PC-3 (cell line): ENCODE data around the gene DLG2. TPM values are rescaled to one million over a fixed set of nuclear protein-coding genes. Genes with fewer than 3 reads are reported as not detected.

Experiments used
- ATAC-seq: fragments of 200-7000 bp; cut with Tn5 transposase; 2 replicates; pipeline ENCODE4 v1.9.1; 2020; ENCODE audit warnings: mild to moderate bottlenecking, moderate library complexity
- BruUV-seq: library from RNA; stranded (reverse); fragments of 400-500 nt; replicated peaks from 2 replicates; lab custom pipeline; 2021; lab: Mats Ljungman, UMichigan
- CTCF ChIA-PET: fragments of 300-600 bp; sonication (Branson Sonifier 250); formaldehyde crosslinking; loops from one replicate; lab custom pipeline; 2022; ENCODE audit warnings: antibody characterized with exemption; lab: Charles Lee
- POLR2A ChIA-PET: fragments of 300-600 bp; sonication (Branson Sonifier 250); formaldehyde crosslinking; loops from one replicate; lab custom pipeline; 2022; ENCODE audit warnings: antibody characterized with exemption; ENCODE audit not compliant: unreplicated experiment; lab: Charles Lee
- DNase-seq: peaks from one replicate; pipeline ENCODE4 v3.0.0-alpha.2; 2015
- H2AFZ ChIP-seq: fragments of 300-600 bp; sonication (generic); 2 replicates; pipeline ENCODE4 v1.6.0; 2016; ENCODE audit warnings: antibody characterized with exemption, low read length
- H3F3A ChIP-seq: fragments of 300-600 bp; sonication (generic); one replicate; pipeline ENCODE4 v1.6.0; 2017; ENCODE audit warnings: antibody characterized with exemption, low read length, control low read depth, mild to moderate bottlenecking; ENCODE audit not compliant: unreplicated experiment
- H3K27ac ChIP-seq: fragments of 300-600 bp; sonication (generic); 2 replicates; pipeline ENCODE4 v1.5.1; 2016; ENCODE audit warnings: mild to moderate bottlenecking, low read length
- H3K27me3 ChIP-seq: fragments of 300-600 bp; sonication (generic); 2 replicates; pipeline ENCODE4 v1.6.1; 2016; ENCODE audit warnings: low read length, mixed read lengths
- H3K36me3 ChIP-seq: fragments of 300-600 bp; sonication (generic); 2 replicates; pipeline ENCODE4 v1.6.1; 2016; ENCODE audit warnings: low read depth, mixed run types, low read length, mixed read lengths
- H3K4me1 ChIP-seq: fragments of 300-600 bp; sonication (generic); 2 replicates; pipeline ENCODE4 v1.5.1; 2016; ENCODE audit warnings: low read length; ENCODE audit not compliant: insufficient read depth
- H3K4me2 ChIP-seq: fragments of 300-600 bp; sonication (generic); 2 replicates; pipeline ENCODE4 v1.6.0; 2016; ENCODE audit warnings: low read length
- H3K4me3 ChIP-seq: fragments of 300-600 bp; sonication (generic); 2 replicates; pipeline ENCODE4 v1.5.1; 2016; ENCODE audit warnings: mild to moderate bottlenecking, low read length, mixed read lengths
- H3K79me2 ChIP-seq: fragments of 300-600 bp; sonication (generic); 2 replicates; pipeline ENCODE4 v1.6.1; 2017; ENCODE audit warnings: low read length, mixed read lengths
- H3K9ac ChIP-seq: fragments of 300-600 bp; sonication (generic); 2 replicates; pipeline ENCODE4 v1.6.0; 2016; ENCODE audit warnings: mild to moderate bottlenecking, low read length
- H3K9me2 ChIP-seq: fragments of 300-600 bp; sonication (generic); replicated peaks from 2 replicates; pipeline ENCODE4 v1.6.1; 2016; ENCODE audit warnings: mixed run types, low read length, mixed read lengths
- H3K9me3 ChIP-seq: fragments of 300-600 bp; sonication (generic); 2 replicates; pipeline ENCODE4 v1.6.1; 2016; ENCODE audit warnings: low read length, mixed read lengths
- H4K20me1 ChIP-seq: fragments of 300-600 bp; sonication (generic); 2 replicates; pipeline ENCODE4 v1.6.1; 2016; ENCODE audit warnings: low read length, mixed read lengths
- CTCF ChIP-seq: fragments of 300-600 bp; sonication (generic); conservative IDR thresholded peaks from 2 replicates; pipeline ENCODE4 v1.5.1; 2017; ENCODE audit warnings: antibody characterized with exemption, low read depth, mild to moderate bottlenecking, low read length
- EZH2 ChIP-seq: fragments of 300-600 bp; sonication (generic); IDR thresholded peaks from one replicate; pipeline ENCODE4 v1.6.1; 2017; ENCODE audit warnings: antibody characterized with exemption, mild to moderate bottlenecking, low read length; ENCODE audit not compliant: unreplicated experiment
- EZH2phosphoT487 ChIP-seq: fragments of 300-600 bp; sonication (generic); IDR thresholded peaks from 2 replicates; pipeline ENCODE4 v1.6.1; 2018; ENCODE audit warnings: mild to moderate bottlenecking, antibody characterized with exemption, low read length, borderline replicate concordance
- intact Hi-C: fragments of 100-400 bp; cut with micrococcal nuclease; formaldehyde crosslinking; loops from 2 replicates; pipeline ENCODE4 v1.9.0; 2023
- total RNA-seq: library from RNA; depleted of rRNA; stranded (reverse); fragments of >200 nt; gene quantifications from 2 replicates; pipeline ENCODE4 v1.2.3, GENCODE V29; 2014

Gene DLG2
- total RNA-seq, 1 experiment from 2014 or later: 0.58 TPM

- Histone ChIP-seq H3K9me2 (no peaks in the 10 kb centered on the region), H3K9ac (no peak overlapping the region), H3K27ac (no peak overlapping the region), H3K27me3 (no peaks in the 10 kb centered on the region), H3K4me2 (no peak overlapping the region), H3K4me1 (no peaks in the 10 kb centered on the region), H3K79me2 (no peaks in the 10 kb centered on the region), H4K20me1 (no peaks in the 10 kb centered on the region), H3K9me3 (no peaks in the 10 kb centered on the region), H3K36me3 (no peaks in the 10 kb centered on the region), H2AFZ (no peak overlapping the region), H3K4me3 (no peak overlapping the region), H3F3A (no peaks in the 10 kb centered on the region)
- CTCF ChIA-PET: no interaction called here
- no peak for TF ChIP-seq EZH2phosphoT487
- no peak for TF ChIP-seq EZH2
- TF ChIP-seq CTCF: no peak
- POLR2A ChIA-PET: no interaction called here
- no TSS peak for BruUV-seq
- no peak for DNase-seq
- intact Hi-C loops: no loop called here
- ATAC-seq: no peak
Observed at GRCh38 chr11:83933008-83933407, 1694.1 kb downstream of the DLG2 start.

- Histone ChIP-seq H3K27ac (no peak overlapping the region), H3K36me3 (no peaks in the 10 kb centered on the region), H3K9ac (no peak overlapping the region), H3K9me3 (no peaks in the 10 kb centered on the region), H3K4me3 (no peak overlapping the region), H3K4me2 (no peak overlapping the region), H2AFZ (no peak overlapping the region), H3K27me3 (no peaks in the 10 kb centered on the region), H4K20me1 (no peaks in the 10 kb centered on the region), H3K9me2 (no peaks in the 10 kb centered on the region), H3K4me1 (no peaks in the 10 kb centered on the region), H3K79me2 (no peaks in the 10 kb centered on the region), H3F3A (no peaks in the 10 kb centered on the region)
- ChIA-PET POLR2A (no interaction called here), CTCF (no interaction called here)
- TF ChIP-seq EZH2phosphoT487: no peak
- no peak for TF ChIP-seq CTCF
- intact Hi-C loops: no loop called here
- DNase-seq: no peak
- BruUV-seq: no TSS peak
- ATAC-seq: no peak
Observed at GRCh38 chr11:83927422-83927821, 1699.7 kb downstream of the DLG2 start.

GRCh38 chr11:83924795-83925542 is 1702.2 kb downstream of the DLG2 start:
- H3K9me3 ChIP-seq: no peaks in the 10 kb centered on the region
- no peak overlapping the region for H3K9ac ChIP-seq
- POLR2A ChIA-PET: no interaction called here
- H3K9me2 ChIP-seq: no peaks in the 10 kb centered on the region
- H3K27ac ChIP-seq: no peak overlapping the region
- H3K4me2 ChIP-seq: no peak overlapping the region
- no peaks in the 10 kb centered on the region for H3K36me3 ChIP-seq
- H3K27me3 ChIP-seq: no peaks in the 10 kb centered on the region
- BruUV-seq: no TSS peak
- intact Hi-C loops: no loop called here
- H3F3A ChIP-seq: no peaks in the 10 kb centered on the region
- ATAC-seq: no peak
- DNase-seq: no peak
- H3K79me2 ChIP-seq: no peaks in the 10 kb centered on the region
- TF ChIP-seq EZH2phosphoT487 (no peak), CTCF (no peak), EZH2 (no peak)
- H2AFZ ChIP-seq: no peak overlapping the region
- no peaks in the 10 kb centered on the region for H3K4me1 ChIP-seq
- no peak overlapping the region for H3K4me3 ChIP-seq
- CTCF ChIA-PET: no interaction called here
- no peaks in the 10 kb centered on the region for H4K20me1 ChIP-seq
